GM18870 (cell line): ENCODE measurements around the gene GRM8.

Experiments used
- ATAC-seq: cut with Tn5 transposase; IDR thresholded peaks from one replicate; pipeline ENCODE4 v1.9.1; 2021; ENCODE audit warnings: moderate library complexity; ENCODE audit not compliant: unreplicated experiment

GRM8 gene

GRCh38 chr7:126453104-126453503 lies 799.6 kb downstream of the GRM8 start:
- ATAC-seq: no peak

GRCh38 chr7:126450269-126450671 lies 802.5 kb downstream of the GRM8 start:
- peak; percentile 90 for ATAC-seq

GRCh38 chr7:126449611-126450268 lies 803.0 kb downstream of the GRM8 start:
- ATAC-seq: peak; percentile 3

- ATAC-seq: no peak
Measured at GRCh38 chr7:126447984-126448383, 804.8 kb downstream of the GRM8 start.

GRCh38 chr7:126445991-126446390 lies 806.8 kb downstream of the GRM8 start:
- ATAC-seq: no peak

GRCh38 chr7:126443951-126444350 lies 808.8 kb downstream of the GRM8 start:
- no peak for ATAC-seq

GRCh38 chr7:126442908-126443307 lies 809.8 kb downstream of the GRM8 start:
- ATAC-seq: no peak

- no peak for ATAC-seq
Measured at GRCh38 chr7:126441745-126442144, 811.0 kb downstream of the GRM8 start.

GRCh38 chr7:126440542-126440941 lies 812.2 kb downstream of the GRM8 start:
- no peak for ATAC-seq

GRCh38 chr7:126436213-126436868 lies 816.4 kb downstream of the GRM8 start:
- no peak for ATAC-seq

- no peak for ATAC-seq
Measured at GRCh38 chr7:126426652-126427051, 826.1 kb downstream of the GRM8 start.

GRCh38 chr7:126424985-126425384 lies 827.8 kb downstream of the GRM8 start:
- ATAC-seq: no peak

GRCh38 chr7:126419047-126419446 lies 833.7 kb downstream of the GRM8 start:
- ATAC-seq: no peak

- ATAC-seq: no peak
Measured at GRCh38 chr7:126411821-126412383, 840.8 kb downstream of the GRM8 start.

- ATAC-seq: no peak
Measured at GRCh38 chr7:126411032-126411820, 841.5 kb downstream of the GRM8 start.

- no peak for ATAC-seq
Measured at GRCh38 chr7:126403040-126403439, 849.7 kb downstream of the GRM8 start.

- no peak for ATAC-seq
Measured at GRCh38 chr7:126401918-126402317, 850.8 kb downstream of the GRM8 start.

- no peak for ATAC-seq
Measured at GRCh38 chr7:126398851-126399529, 853.8 kb downstream of the GRM8 start.

- ATAC-seq: no peak
Measured at GRCh38 chr7:126398285-126398684, 854.5 kb downstream of the GRM8 start.

- ATAC-seq: no peak
Measured at GRCh38 chr7:126394406-126394805, 858.3 kb downstream of the GRM8 start.
